AG04450 (cell line): Measurements from ENCODE around the gene KHDRBS2. TPM values are rescaled to one million over a fixed set of nuclear protein-coding genes. Genes with fewer than 3 reads are reported as not detected.

Experiments used
- CTCF ChIA-PET: fragments of 300-600, 350-600 bp; formaldehyde crosslinking; extraction: SDS; loops from one replicate; lab custom pipeline; 2022; ENCODE audit warnings: antibody characterized with exemption, inconsistent platforms; lab: Charles Lee
- POLR2A ChIA-PET: fragments of 350-600 bp; formaldehyde crosslinking; extraction: SDS; loops from one replicate; lab custom pipeline; 2021; ENCODE audit warnings: antibody characterized with exemption, inconsistent platforms; lab: Yijun Ruan, JAX
- DNase-seq: peaks from one replicate; pipeline ENCODE4 v3.0.0-alpha.2; 2011; ENCODE audit warnings: low read depth, low spot score
- H3K27ac ChIP-seq: one replicate; pipeline ENCODE4 v1.5.1; 2012; ENCODE audit warnings: low read depth, low read length, control low read depth
- H3K27me3 ChIP-seq: one replicate; pipeline ENCODE4 v1.6.0; 2012; ENCODE audit warnings: low read length; ENCODE audit not compliant: control insufficient read depth, insufficient read depth
- H3K4me3 ChIP-seq: 2 replicates; pipeline ENCODE4 v1.5.1; 2011; ENCODE audit warnings: mild to moderate bottlenecking, low read depth, low read length, control low read depth
- H3K9me3 ChIP-seq: 2 replicates; pipeline ENCODE4 v1.5.1; 2012; ENCODE audit warnings: low read length; ENCODE audit not compliant: control insufficient read depth, insufficient read depth
- polyA minus RNA-seq: library from RNA; depleted of rRNA, polyadenylated mRNA; stranded (reverse); fragments of >200 nt; gene quantifications from 2 replicates; pipeline ENCODE4 v1.2.3, GENCODE V29; 2011; rRNA and poly(A)+ RNA removed
- polyA plus RNA-seq: library from polyadenylated mRNA; depleted of rRNA; stranded (reverse); fragments of >200 nt; gene quantifications from 2 replicates; pipeline ENCODE4 v1.2.3, GENCODE V29; 2011; rRNA removed
- TF ChIP-seq, protein P1 (sequence below): IDR thresholded peaks from 2 replicates; pipeline ENCODE4 v1.5.1; 2011; ENCODE audit warnings: low read depth, low read length, control low read depth, inconsistent platforms

The KHDRBS2 gene
- polyA plus RNA-seq = not detected in 2 replicates
- not detected in 2 replicates for polyA minus RNA-seq

DNA sequence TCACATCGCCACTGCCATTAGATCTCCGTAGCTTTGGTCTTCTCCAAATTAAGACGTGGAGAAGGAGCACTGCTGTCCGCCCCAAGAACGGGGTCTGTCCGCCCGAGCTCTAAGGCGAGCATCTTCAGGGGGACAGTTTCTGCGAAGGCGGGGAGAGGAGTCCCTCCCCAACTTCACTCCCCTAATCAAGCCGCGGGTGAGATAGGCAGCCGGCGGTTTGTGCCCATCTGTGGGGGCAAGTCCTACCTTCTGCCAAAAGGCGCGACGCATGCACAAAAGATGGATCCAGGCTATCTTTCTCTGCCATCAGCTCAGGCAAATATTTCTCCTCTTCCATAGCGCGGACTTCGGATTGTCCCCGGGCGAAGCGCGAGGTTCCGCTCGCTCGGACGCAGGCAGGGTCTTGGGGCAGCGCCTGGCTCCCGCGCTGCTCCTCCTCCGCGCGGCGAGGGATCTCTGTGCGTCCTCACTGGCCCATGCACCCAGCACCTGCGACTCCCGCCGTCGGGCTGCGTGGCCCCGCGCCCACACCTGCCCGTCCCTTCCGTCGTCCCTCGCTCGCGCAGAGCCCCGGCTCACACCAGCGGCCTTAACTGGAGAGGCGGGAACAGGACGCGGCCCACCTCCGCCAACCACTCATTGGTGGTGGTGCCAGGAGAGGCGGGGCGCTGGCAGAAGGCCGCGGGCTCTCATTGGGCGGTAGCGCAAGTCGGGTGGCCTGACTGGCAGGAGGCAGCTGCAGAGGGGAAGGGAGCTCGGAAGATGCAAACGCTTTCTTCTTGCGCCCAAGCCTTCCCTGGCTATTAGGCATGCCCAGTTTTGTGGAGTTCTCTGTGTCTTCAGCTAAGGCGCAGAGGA lies at the start of gene KHDRBS2:
Gene KHDRBS2 (minus strand): TSS at position 614 of the 858 bp plus-strand sequence.
- POLR2A ChIA-PET = no interaction called here
- Histone ChIP-seq H3K27ac (no peak within 1 kb of the TSS), H3K4me3 (no peak within 1 kb of the TSS), H3K27me3 (no peaks in the 10 kb centered on the region), H3K9me3 (peaks cover 14% of the 10 kb centered on the region)
- CTCF ChIA-PET = no interaction called here
- TF ChIP-seq, protein P1, sequence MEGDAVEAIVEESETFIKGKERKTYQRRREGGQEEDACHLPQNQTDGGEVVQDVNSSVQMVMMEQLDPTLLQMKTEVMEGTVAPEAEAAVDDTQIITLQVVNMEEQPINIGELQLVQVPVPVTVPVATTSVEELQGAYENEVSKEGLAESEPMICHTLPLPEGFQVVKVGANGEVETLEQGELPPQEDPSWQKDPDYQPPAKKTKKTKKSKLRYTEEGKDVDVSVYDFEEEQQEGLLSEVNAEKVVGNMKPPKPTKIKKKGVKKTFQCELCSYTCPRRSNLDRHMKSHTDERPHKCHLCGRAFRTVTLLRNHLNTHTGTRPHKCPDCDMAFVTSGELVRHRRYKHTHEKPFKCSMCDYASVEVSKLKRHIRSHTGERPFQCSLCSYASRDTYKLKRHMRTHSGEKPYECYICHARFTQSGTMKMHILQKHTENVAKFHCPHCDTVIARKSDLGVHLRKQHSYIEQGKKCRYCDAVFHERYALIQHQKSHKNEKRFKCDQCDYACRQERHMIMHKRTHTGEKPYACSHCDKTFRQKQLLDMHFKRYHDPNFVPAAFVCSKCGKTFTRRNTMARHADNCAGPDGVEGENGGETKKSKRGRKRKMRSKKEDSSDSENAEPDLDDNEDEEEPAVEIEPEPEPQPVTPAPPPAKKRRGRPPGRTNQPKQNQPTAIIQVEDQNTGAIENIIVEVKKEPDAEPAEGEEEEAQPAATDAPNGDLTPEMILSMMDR = no peak
- no peak for DNase-seq

DNA sequence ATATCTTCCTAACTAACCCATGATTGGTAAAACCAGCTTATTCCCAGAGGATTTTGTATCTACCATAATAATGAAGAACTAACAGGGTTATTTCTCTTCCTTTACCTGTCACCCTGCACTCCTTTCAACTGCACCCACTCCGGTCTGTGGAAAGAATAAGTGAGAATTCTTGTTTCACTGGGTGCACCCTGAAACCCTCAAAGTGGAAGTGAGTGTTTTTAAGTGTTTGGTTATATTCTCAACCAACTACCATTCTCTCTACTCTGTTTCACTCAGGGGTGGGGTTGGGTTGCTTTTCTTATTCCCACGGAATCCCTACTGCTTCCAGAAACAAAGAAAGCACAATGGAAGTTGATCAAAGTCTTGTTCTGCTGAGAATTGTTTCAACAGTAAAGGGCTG lies 42.6 kb upstream of the KHDRBS2 start:
- CTCF ChIA-PET = no interaction called here
- Histone ChIP-seq H3K27me3 (no peaks in the 10 kb centered on the region), H3K9me3 (no peaks in the 10 kb centered on the region; the same call in 1 of the 2 replicates), H3K27ac (no peak overlapping the region), H3K4me3 (no peak overlapping the region)
- TF ChIP-seq, protein P1 = no peak
- DNase-seq = no peak
- POLR2A ChIA-PET = no interaction called here

DNA sequence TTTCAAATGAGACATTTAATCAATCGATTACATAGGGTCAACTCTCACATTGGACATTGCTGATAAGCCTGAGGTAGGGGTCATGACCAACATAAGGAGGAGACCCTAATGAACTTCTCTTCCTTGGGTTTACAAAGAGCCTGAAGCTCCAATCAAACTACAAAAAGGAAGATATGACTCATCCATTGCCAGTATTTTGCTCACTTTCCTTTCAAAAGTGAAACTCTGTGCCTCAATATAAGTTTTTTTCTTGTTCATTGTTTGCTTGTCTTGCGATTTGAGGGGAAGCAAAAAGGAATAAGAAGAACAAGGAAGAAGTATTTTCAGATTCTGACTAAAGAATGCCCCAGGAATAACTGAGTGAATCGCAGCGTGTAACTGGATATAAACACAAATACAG lies 38.8 kb upstream of the KHDRBS2 start:
- H3K27me3 ChIP-seq = no peaks in the 10 kb centered on the region
- TF ChIP-seq, protein P1 = no peak

GRCh38 chr6:62323818-62324431 lies 37.9 kb upstream of the KHDRBS2 start:
- TF ChIP-seq, protein P1 = no peak
- Histone ChIP-seq H3K4me3 (no peak overlapping the region), H3K27me3 (no peaks in the 10 kb centered on the region), H3K27ac (no peak overlapping the region), H3K9me3 (no peaks in the 10 kb centered on the region)
- ChIA-PET POLR2A (no interaction called here), CTCF (no interaction called here)
- no peak for DNase-seq

More for the DNA sequence above, 38.8 kb upstream of the KHDRBS2 start:
- H3K27ac ChIP-seq = no peak overlapping the region
- H3K4me3 ChIP-seq = no peak overlapping the region
- no peaks in the 10 kb centered on the region for H3K9me3 ChIP-seq
- ChIA-PET CTCF (no interaction called here), POLR2A (no interaction called here)
- no peak for DNase-seq
